GM18861 (cell line): ENCODE results near the gene RPA3.

Source experiments
- ATAC-seq: cut with Tn5 transposase; IDR thresholded peaks from one replicate; pipeline ENCODE4 v1.9.1; 2021; ENCODE audit not compliant: unreplicated experiment

The RPA3 gene

DNA sequence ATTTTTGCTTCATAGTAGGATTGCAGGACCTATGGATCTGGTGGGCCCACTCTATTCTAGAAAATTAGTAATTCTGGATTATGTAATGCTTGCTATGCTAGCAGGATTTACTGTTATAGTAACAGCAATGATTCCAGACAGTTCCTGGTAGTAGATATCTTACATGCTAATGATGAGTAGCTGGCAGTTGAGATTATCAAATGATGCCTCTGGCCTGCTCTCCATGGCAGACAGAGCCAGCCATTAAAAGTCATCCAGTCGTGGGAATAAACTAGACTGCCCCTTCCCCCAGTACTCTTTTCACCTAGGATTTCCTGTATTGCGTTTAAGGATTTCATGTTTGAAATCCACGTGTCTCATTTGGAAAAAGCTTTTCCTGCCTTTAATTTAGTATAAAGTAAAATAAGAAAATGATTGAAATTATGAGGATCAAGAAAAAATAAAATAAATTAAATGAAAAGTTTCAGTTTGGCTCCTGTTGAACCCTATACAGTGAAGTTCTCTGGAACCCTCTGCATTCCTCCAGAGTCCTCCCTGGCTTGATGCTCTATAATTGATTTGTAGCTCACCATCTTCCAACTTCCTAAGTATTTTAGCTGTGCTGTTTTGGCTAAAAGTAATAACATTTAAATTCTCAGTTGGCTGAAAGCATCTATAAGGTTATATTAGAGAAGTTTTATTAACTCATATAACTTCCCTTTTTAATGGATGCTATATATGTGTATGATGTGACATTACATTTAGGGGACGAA, 63.3 kb downstream of the RPA3 start:
- no peak for ATAC-seq

DNA sequence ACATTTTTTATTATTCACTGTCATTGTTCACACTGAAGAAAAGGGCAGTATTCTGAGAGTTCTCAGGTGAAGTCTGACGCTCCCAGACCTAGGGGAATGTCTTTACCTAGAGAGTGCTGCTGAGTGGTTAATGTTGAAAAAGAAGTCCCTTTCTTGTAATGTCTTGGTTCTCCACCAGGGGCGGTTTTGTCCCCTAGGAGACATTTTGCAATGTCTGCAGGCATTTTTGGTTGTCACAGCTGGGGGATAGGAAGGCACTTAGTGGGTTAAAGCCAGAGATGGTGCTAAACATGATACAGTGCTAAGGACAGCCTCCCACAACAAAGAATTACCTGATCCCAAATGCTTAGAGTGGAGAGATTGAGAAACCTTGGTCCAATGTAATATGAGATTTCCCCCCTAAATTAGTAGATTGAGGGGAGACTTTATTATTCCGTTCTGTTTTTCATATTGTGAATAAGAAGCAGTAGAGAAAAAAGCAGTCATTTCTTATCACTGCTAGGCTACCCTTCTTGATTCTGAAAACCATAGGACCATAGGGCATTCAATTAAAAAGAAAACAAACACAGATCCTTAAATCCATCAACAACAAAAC, 64.7 kb downstream of the RPA3 start:
- ATAC-seq = no peak

DNA sequence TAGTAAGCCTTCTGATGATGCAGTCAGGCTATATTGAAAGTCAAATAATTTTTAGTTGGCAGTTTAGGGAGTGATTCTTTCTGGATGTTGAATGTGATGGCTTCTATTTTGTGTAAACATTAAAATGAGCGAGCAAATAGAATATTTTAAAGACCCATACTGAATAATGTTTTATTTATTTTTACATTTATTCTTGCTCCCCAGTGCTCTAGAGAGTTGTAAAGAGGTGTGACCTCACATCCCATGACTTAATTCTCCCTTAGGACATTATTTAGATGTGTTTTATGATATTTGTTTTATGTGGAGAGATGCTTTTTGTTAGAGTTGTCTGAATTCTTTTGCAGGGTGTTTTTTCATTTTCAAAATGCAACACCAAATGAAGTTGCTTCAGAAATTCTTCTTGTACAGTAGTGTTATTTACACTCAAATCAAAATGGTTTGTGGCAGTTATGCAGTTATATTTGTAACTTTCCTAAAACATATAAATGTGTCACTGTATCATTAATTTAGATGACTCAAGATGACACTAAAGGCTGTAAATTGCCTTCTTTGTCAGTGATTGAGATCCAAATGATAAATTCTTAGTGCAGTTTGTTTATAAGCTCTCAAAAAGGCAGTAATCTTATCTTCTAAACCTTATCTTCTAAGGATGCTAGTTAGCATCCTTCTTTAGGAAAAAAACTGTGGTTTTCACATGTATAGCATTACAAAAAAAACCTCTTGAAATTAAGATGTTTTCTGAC, 65.4 kb downstream of the RPA3 start:
- ATAC-seq = no peak

DNA sequence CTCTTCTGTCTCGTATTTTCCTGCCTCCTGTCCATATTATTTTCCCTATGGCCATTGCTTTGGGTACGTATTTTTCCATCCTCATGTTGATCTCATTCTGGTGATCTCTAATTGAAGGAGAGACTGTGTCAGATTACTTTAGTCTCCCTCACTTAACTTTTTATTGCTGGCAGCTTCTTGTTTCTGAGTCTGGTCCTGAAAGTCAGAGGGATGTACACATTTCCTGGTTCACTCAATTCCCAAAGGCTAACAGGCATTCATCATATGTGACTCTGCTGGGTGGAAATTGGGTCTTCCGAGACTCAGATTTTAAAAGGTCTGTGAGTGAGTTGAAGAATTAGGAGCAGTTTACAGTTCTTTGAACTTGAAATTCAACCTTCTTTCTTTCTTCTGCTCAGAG, 66.9 kb downstream of the RPA3 start:
- no peak for ATAC-seq

DNA sequence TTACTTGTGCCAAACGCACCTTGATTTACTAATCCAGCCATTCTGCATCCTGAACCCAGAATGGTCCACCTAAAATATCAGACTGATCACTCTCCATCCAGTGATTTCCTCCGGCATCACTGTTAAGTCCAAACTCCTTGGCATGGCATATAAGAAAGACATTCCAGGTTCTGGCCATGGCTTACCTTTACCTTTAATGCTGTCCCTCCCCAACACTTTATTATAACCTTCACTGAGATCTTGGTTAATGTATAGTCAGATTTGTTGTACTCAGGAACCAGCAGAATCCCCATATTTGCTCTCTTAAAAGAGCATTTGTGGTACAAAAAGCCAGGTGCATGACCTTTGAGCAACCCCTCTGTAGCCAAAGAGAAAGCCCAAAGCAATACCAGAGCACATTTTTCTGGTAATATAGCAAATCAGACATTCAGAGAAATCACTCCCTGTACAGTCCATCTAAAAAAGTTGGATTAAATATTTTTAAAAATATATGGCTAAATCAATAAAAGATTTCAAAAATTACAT, 67.7 kb downstream of the RPA3 start:
- peak; percentile 48 for ATAC-seq

DNA sequence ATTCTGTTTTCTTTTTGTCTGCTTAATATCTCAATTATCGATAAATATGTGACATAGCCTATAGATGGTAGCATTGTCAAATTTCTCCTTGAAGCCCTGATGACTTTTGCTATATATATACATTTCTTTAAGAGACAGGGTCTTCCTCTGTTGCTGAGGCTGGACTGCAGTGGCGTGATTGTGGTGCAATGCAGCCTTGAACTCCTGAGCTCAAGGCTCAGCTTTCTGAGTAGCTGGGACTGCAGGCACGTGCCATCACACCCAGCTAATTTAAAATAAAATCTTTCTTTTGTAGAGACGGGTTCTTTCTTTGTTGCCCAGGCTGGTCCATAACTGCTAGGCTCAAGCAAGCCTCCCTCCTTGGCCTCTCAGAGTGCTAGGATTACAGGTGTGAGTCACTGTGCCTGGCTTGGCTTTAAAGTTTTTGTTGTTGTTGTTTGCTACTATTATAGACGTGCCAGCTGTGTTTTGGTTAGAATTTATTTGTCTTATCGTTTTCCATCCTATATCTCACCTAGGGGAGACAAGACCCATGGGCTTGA, 70.8 kb downstream of the RPA3 start:
- ATAC-seq = no peak

DNA sequence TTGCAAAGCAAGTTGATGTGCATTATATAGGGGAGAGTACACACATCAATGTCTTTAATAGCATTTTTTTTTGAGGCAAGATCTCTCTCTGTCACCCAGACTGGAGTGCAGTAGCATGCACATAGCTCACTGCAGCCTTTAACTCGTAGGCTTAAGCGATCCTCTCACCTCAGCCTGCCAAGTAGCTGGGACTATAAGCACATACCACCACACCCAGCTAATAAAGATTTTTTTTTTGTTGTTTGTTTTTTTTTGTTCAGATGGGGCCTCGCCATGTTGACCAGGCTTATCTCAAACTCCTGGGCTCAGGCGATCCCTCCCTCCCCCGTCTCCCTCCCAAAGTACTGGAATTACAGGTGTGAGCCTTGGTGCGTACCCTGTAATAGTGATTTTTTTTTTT, 76.3 kb downstream of the RPA3 start:
- no peak for ATAC-seq

DNA sequence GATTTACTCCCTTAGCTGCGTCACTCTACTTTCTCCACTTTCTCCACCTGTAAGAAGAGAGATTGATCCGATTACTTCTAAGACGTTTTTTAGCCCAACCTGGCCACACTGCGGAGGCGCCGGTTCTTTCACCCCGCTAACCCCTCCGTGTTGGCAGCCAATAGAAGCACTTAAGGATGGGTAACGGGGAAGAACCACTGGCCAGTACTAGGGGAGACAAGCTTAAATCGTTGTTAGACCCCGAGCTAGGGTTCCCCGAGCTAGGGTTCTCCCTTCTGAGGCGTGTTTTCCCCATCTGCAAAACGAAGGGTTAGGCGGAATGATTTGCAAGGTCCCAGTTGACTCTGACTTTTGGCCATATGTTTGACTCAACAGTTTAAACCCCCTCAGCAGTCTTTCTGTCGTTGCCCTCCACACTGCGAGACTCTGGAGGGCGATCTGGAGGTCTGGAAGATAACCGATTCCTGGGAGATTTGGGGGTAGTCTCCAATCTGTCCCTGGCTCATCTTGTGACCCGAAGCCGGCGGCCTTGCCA, 77.2 kb downstream of the RPA3 start:
- ATAC-seq = no peak

DNA sequence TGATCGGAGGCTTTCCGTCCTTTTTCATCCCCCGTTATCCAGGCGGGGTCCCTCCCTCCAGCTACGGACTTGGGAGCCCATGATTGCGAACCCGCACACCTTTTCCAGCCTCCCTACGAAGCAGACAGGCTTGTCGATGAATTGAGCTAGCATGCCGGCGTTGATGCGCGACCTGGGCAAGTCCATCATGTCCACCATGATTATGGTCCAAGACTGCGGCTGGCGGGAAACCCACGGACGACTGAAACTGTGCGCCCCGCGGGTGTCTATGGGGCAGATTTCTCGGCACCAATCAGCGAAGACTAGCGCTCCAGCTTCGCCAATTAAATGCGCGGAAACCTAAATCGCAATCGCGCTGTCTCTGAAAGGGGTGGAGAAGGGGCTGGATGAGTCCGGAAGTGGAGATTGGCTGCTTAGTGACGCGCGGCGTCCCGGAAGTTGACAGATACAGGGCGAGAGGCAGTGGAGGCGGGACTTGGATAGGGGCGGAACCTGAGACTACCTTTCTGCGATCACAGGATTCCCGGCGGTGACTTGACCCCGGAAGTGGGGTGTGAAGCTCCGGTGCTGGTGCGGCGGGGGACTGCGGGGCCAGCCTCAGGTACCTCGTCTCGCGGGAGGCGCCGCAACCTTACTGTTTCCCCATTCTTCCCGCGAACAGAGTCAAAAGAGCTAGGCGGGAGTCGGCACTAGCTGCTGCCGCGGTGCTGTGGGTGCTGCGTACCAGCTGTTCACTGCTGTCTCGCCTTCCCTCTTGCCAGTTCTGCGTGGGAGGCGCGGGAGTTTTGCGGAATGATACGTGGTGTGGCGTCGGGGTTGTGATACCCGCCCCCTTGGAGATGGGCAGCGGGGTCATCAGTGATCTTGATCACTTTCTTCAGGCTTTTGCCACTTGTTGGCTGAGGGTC, 77.9 kb downstream of the RPA3 start, which contains the start of gene UMAD1:
TSS of gene UMAD1 (plus strand) at position 532 of the 908 bp plus-strand sequence. CDS start 32,620 bp downstream, outside the sequence.
- ATAC-seq = peak; percentile 98

DNA sequence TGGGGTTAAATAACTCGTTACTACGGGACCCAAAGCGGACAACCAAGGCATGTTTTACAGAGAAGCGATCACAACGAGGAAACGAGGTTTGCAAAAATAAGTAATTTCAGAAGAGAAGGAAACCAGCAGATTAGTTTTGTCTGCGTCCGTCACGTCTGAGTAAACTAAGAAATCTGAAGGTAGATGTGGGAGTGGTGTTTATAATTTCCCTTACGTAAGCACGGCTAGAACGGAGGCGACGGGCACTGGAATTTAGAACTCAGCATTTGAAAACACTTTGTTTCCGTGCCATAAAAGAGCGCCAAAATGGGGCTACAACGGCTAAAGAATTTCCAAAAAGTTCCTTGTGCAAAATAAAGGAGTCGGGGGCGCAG, 78.6 kb downstream of the RPA3 start:
- no peak for ATAC-seq

DNA sequence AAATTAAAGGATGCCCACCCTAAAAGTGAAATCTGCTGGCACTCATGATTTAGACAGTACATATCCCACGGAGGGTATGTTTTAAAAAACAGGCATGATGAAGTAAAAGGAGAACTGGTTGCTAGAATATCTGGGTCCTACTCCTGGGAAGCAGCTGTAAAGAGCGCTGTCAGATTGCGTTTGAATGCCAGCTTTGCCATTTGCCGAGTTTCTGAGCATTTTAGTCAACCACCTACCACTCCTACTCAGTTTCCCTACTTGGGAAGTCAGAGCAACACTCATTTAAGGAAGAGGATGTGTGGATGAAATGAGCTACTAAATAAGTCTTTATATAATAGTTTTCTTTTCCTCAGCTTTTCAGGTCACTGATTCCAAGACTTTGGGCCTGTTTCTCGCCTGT, 79.0 kb downstream of the RPA3 start:
- no peak for ATAC-seq

DNA sequence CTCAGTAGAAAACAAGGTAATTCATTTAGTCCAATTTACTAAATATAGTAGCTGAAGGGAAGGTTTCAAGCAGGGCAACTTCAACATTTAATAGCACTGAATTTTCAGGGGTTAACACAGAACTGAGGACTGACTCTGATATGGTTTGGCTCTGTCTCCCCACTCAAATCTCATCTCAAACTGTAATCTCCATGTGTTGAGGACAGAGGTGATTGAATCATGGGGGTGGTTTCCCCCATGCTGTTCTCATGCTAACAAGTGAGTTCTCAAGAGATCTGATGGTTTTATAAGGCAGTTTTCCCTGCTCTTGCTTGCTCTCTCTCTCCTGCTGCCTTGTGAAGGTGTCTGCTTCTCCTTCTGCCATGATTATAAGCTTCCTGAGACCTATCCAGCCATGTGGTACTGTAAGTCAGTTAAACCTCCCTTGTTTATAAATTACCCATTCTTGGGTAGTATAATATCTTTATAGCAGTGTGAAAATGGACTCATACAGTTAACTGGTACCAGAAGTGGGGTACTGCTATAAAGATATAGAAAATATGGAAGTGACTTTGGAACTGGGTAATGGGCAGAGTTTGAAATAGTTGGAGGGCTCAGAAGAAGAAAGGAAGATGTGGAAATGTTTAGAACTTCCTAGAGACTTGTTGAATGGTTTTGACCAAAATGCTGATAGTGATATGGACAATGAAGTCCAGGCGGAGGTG, 87.6 kb downstream of the RPA3 start:
- no peak for ATAC-seq

DNA sequence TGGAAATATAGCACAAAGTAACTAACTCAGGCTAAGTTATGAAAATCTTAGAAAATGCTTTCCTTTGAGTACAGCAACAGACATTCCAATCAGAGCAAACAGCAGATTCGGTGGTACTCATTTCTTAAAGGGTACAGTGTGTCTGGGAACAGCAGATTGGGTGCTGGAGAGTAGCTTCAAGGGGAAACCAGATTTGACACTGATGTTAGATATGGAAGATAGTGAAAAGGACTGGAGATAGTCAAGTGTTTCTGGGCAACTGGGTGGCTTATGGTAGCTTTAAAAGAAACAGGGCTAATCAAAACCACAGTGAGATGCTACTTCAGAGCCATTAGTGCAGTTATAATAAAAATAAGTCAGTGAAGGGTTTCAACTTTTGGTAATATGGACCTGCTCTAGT, 89.9 kb downstream of the RPA3 start:
- ATAC-seq = no peak

DNA sequence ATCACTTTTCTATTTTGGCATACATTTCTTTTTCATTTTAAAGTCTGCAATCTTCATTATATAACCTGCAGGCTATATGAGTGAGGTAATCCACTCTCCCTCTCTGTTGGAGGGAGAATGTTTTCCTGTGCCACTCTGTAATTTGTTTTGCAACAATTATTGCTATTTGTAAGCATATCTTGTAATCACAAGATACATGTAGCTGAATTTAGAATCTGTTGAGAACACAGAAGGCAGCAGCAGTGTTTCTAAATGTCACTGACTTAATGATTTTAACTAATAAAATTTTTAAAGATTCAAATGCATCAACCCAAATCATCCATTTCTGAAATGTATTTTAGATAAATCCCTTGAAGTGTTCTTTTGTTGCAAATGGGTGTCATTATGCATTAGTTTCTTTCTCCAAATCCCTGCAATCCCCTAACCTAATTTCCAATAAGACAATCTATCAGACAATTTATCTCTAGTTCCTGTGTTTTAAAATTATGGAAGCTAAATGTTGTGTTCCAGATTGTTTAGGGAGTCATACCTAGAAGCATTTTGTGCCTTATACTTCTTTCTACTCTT, 97.7 kb downstream of the RPA3 start:
- ATAC-seq = no peak

DNA sequence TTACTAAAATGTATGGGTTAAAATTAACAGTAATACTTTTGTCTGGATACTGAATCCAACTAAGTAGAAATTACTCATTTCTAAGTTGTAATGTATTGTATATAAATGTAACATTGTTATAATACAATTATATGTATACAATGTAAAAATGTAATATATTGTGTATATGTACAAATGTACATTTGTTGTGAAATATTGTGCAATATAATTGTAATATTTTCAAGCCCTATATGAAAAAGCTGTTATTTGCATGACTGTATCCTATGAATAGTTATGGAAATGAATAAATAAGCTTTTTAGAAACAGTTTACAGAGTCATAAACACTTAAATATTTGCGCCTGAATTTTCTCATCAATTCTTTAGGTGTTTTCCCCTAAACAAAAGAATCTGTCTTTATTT, 98.2 kb downstream of the RPA3 start:
- no peak for ATAC-seq

DNA sequence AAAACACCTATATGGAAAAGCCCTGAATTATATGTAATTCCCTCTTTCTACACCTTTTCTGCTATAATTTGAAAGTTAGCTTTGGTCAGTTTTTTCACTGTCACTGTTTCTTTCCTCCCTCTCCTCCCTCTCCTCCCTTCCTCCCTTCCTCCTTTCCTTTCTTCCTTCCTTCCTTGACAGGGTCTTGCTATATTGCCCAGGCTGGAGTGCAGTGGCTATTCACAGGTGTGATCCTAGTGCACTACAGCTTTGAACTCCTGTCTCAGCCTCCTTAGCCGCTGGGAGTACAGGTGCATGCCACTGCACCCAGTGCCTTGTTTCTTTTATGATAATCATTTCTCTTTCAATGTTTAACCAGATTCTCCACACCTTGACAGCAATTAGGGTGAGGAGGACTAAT, 100.0 kb downstream of the RPA3 start:
- ATAC-seq = no peak

DNA sequence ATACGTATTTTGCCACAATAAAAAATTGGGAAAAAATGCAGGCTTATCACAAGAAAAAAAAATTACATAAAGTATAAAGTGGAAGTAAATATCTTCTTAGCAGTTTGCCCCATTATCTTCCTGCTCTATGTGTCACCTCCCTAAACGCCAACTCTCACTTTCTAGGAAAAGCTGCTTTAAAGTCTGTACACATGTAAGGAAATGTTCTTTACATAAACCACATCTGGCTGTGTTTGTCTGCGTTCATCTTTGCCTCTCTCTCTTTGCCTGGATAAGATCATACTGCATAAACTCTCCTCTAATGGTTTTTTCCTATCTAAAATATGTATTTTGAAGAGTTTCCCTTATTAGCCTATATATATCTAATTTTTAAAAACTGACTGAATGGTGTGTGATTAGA, 100.9 kb downstream of the RPA3 start:
- ATAC-seq = no peak

DNA sequence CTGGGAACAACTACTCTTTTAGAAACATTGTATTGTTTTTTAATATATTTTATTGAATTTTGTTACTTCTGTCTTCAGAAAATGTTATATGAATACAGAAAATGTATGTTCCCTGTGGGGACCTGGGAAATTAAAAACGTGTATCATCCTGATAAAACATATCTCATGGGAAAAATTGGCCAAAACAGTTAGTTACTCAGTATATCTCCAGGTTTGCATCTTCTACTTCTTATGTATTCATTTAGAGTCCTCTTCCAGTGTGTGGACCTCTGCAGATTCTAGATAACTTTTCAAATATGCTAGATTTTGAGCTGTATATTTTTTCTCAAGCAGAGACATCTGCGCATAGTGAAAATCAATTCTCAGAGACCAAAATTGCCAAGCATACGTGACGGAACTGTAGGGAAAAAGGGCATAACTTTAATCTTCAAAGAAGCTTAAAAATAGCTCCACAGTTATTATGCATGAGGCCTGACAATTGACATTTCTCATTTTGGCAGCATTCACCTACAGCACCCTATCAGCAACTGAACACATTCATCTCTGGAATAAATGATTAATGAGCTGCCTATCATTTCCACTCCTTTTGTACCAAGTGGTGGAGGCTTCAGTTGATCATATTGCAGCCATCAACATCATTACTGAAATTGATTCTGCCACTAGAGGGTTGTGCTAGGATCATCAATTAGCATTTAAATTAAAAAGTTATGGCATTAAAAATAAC, 104.2 kb downstream of the RPA3 start:
- ATAC-seq = no peak

DNA sequence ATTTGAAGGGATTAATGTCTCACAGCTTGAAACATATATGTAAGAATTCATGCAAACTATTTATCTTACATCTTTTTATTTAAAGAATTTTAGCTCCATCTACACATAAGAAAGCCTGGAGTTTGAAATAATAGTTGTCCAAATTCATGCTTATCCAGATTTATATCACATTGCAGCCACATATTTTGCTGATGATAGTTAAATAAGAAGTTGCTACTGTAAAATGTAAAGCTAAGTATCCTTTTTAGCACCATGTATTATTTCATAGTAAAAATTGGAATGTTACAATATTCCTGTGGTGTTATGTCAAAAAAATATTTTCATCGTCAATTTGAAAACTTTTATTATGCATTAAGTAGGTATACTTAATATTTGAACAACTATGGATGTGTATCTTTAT, 105.2 kb downstream of the RPA3 start:
- ATAC-seq = no peak
